Endothelial cell of umbilical vein (primary cell): ENCODE data around the gene ADD1. TPM values are rescaled to one million over a fixed set of nuclear protein-coding genes. Genes with fewer than 3 reads are reported as not detected.
"Not testable (repeated sequence)": the region's sequence is repeated elsewhere in the genome, so short reads cannot be mapped to it uniquely, and the experiment has no call there.

ENCODE experiments used
- BruUV-seq: library from RNA; stranded (reverse); fragments of 400-500 nt; replicated peaks from 2 replicates; lab custom pipeline; 2021; lab: Mats Ljungman, UMichigan
- CTCF ChIA-PET: fragments of 300-600, 350-600 bp; sonication (Branson Sonifier 250); formaldehyde crosslinking; loops from one replicate; lab custom pipeline; 2021; ENCODE audit warnings: antibody characterized with exemption, inconsistent platforms; lab: Charles Lee
- POLR2A ChIA-PET: fragments of 300-600, 350-600 bp; sonication (Branson Sonifier 250); formaldehyde crosslinking; loops from one replicate; lab custom pipeline; 2021; ENCODE audit warnings: antibody characterized with exemption, inconsistent platforms; lab: Charles Lee
- DNase-seq: peaks from one replicate; pipeline ENCODE4 v3.0.0-alpha.2; 2011; ENCODE audit warnings: low read depth, low spot score
- FAIRE-seq: peaks from 2 replicates; lab custom pipeline; 2011; peaks lifted over from hg19 to GRCh38; lab: Jason Lieb, UNC
- H2AFZ ChIP-seq: 2 replicates; pipeline ENCODE4 v1.6.0; 2012; ENCODE audit warnings: low read depth, low read length, control low read depth, inconsistent platforms
- H3K27ac ChIP-seq: 2 replicates; pipeline ENCODE4 v1.5.1; 2011; ENCODE audit warnings: low read depth, mild to moderate bottlenecking, control low read depth, low read length, moderate library complexity; ENCODE audit not compliant: insufficient read depth
- H3K27me3 ChIP-seq, 2 experiments: 2 replicates each; pipeline versions ENCODE4 v1.6.0 to v1.6.1; 2011; ENCODE audit warnings: low read length in 2 of 2, mixed read lengths in 1 of 2; ENCODE audit not compliant: control insufficient read depth in 2 of 2, insufficient read depth in 2 of 2
- H3K36me3 ChIP-seq, 2 experiments: 2 replicates in 1 of 2; 3 replicates in 1 of 2; pipeline ENCODE4 v1.5.1; 2011; ENCODE audit warnings: low read length in 2 of 2, mild to moderate bottlenecking in 1 of 2, moderate library complexity in 1 of 2; ENCODE audit not compliant: control insufficient read depth in 2 of 2, insufficient read depth in 2 of 2; ENCODE audit errors: extremely low read depth in 1 of 2
- H3K4me1 ChIP-seq: 3 replicates; pipeline ENCODE4 v1.5.1; 2011; ENCODE audit warnings: mild to moderate bottlenecking, low read length; ENCODE audit not compliant: control insufficient read depth, insufficient read depth; ENCODE audit errors: extremely low read depth
- H3K4me2 ChIP-seq: 2 replicates; pipeline ENCODE4 v1.6.1; 2011; ENCODE audit warnings: low read length, control low read depth, mixed read lengths; ENCODE audit not compliant: insufficient read depth
- H3K4me3 ChIP-seq, 3 experiments: fragments of 200-600 bp in 1 of 3; sonication (generic), shearing (Covaris generic) in 1 of 3; replicated peaks in 1 of 3; 2 replicates each; pipeline ENCODE4 v1.5.1; 2011 to 2016; ENCODE audit warnings: control low read depth in 3 of 3, low read length in 3 of 3, mild to moderate bottlenecking in 2 of 3, inconsistent platforms in 1 of 3, low read depth in 1 of 3, moderate library complexity in 1 of 3; ENCODE audit not compliant: insufficient read depth in 1 of 3
- H3K79me2 ChIP-seq: 2 replicates; pipeline ENCODE4 v1.6.0; 2012; ENCODE audit warnings: low read length, inconsistent platforms; ENCODE audit not compliant: control insufficient read depth, insufficient read depth
- H3K9ac ChIP-seq: replicated peaks from 2 replicates; pipeline ENCODE3; 2011; ENCODE audit warnings: low read length, control low read depth; ENCODE audit not compliant: insufficient read depth; ENCODE audit errors: extremely low read depth
- H3K9me1 ChIP-seq: replicated peaks from 3 replicates; pipeline ENCODE4 v1.6.0; 2011; ENCODE audit warnings: mild to moderate bottlenecking, low read length; ENCODE audit not compliant: control insufficient read depth, insufficient read depth; ENCODE audit errors: extremely low read depth
- H3K9me3 ChIP-seq: replicated peaks from 2 replicates; pipeline ENCODE4 v1.5.1; 2012; ENCODE audit warnings: low read length, inconsistent platforms; ENCODE audit not compliant: control insufficient read depth, insufficient read depth
- H4K20me1 ChIP-seq: replicated peaks from 2 replicates; pipeline ENCODE3; 2011; ENCODE audit warnings: mild to moderate bottlenecking, low read length; ENCODE audit not compliant: control insufficient read depth, insufficient read depth; ENCODE audit errors: extremely low read depth
- dilution Hi-C: fragments of 300-500 bp; cut with MboI; formaldehyde crosslinking; loops from one replicate; pipeline ENCODE4 v1.15.0; 2019; ENCODE audit warnings: low sequenced_read_pairs; ENCODE audit not compliant: extremely low pct_ligation_motif_present
- intact Hi-C: fragments of 100-400 bp; cut with micrococcal nuclease; formaldehyde crosslinking; loops from one replicate; pipeline ENCODE4 v1.10.0; 2022
- polyA plus RNA-seq, 4 experiments: library from polyadenylated mRNA; depleted of rRNA in 3 of 4; stranded (reverse) in 3 of 4; unstranded in 1 of 4; fragments of >200 nt; gene quantifications; 2 replicates each; pipeline versions ENCODE4 v1.2.1 to v1.2.3, GENCODE V29; 2011 to 2012; ENCODE audit warnings: missing spikeins in 1 of 4
- total RNA-seq: library from RNA; stranded (reverse); gene quantifications from 2 replicates; pipeline ENCODE4 v1.2.3, GENCODE V29; 2021

ADD1 gene
- total and polyA plus RNA-seq, 2 donors (not counting 3 experiments of a cell fraction or from before 2014, with no cell fraction given) = 219 to 305 TPM

DNA sequence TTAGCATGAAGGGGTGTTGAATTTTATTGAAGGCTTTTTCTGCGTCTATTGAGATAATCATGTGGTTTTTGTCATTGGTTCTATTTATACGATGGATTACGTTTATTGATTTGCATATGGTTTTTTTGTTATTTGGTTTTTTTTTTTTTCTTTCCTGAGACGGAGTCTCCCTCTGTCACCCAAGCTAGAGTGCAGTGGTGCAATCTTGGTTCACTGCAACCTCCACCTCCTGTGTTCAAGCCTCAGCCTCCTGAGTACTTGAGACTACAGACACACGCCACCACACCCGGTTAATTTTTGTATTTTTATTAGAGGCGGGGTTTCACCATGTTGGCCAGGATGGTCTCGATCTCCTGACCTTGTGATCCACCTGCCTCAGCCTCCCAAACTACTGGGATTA lies 75.1 kb downstream of the ADD1 start:
- H3K4me1 ChIP-seq, H3K9me1 ChIP-seq, H4K20me1 ChIP-seq, H3K4me2 ChIP-seq, CTCF ChIA-PET, H3K27ac ChIP-seq, POLR2A ChIA-PET, H3K4me3 ChIP-seq, dilution Hi-C loops, H2AFZ ChIP-seq, H3K9me3 ChIP-seq, DNase-seq, H3K9ac ChIP-seq, FAIRE-seq, BruUV-seq, H3K27me3 ChIP-seq, intact Hi-C loops: not testable (repeated sequence)
- Histone ChIP-seq H3K36me3 (peaks cover 8 to 19% of the 10 kb centered on the region in 2 experiments), H3K79me2 (peaks cover 27% of the 10 kb centered on the region)

- H3K4me1 ChIP-seq, H3K9ac ChIP-seq, BruUV-seq, H3K27ac ChIP-seq, FAIRE-seq, POLR2A ChIA-PET, H3K4me2 ChIP-seq, H3K9me1 ChIP-seq, H3K4me3 ChIP-seq, dilution Hi-C loops, H2AFZ ChIP-seq, H3K27me3 ChIP-seq, intact Hi-C loops, H3K9me3 ChIP-seq, H4K20me1 ChIP-seq: not testable (repeated sequence)
- CTCF ChIA-PET = interaction anchor here (1.7 to 2.4 kb wide), 2 partner anchors 12 to 159 kb away, joined by 4 to 5 read pairs; no protein-coding TSS in a partner anchor
- Histone ChIP-seq H3K36me3 (peaks cover 2 to 38% of the 10 kb centered on the region in 2 experiments), H3K79me2 (peaks cover 21% of the 10 kb centered on the region)
- DNase-seq = peak; percentile 33
Observed at GRCh38 chr4:2922453-2923101, 78.9 kb downstream of the ADD1 start.
